ENCODE results near the gene ZFYVE28. TPM values are rescaled to one million over a fixed set of nuclear protein-coding genes. Genes with fewer than 3 reads are reported as not detected.

The ZFYVE28 gene
- total and polyA plus RNA-seq, 7 donors, result 1.7 to 7.7 (median 3.4) TPM

GRCh38 chr4:2399216-2399615 is 19.2 kb downstream of the ZFYVE28 start:
- Histone ChIP-seq H3K27ac (no peak overlapping the region), H3K36me3 (ENCODE audit: insufficient read depth in 1 of 2, low read depth in 1 of 2) (no peaks in the 10 kb centered on the region), H3K4me3 (no peak overlapping the region), H3K9me3 (no peaks in the 10 kb centered on the region), H3K27me3 (ENCODE audit: insufficient read depth in 3 of 3, low read length in 2 of 3) (no peaks in the 10 kb centered on the region), H3K4me1 (peaks cover 38% of the 10 kb centered on the region)
- no peak for TF ChIP-seq CTCF (IDR thresholded peaks at IDR 0.05)
- no peak for ATAC-seq
- intact Hi-C loops (cut with DNase I), result no loop called here
- no peak for DNase-seq
- 86 to 92% (median 90%) methylated on average over 10 of the region's 10 CpGs for WGBS, 3 donors

- Histone ChIP-seq H3K9me3 (no peaks in the 10 kb centered on the region), H3K4me1 (peaks cover 34% of the 10 kb centered on the region), H3K4me3 (no peak overlapping the region), H3K27me3 (ENCODE audit: insufficient read depth in 3 of 3, low read length in 2 of 3) (no peaks in the 10 kb centered on the region), H3K36me3 (ENCODE audit: insufficient read depth in 1 of 2, low read depth in 1 of 2) (no peaks in the 10 kb centered on the region), H3K27ac (no peak overlapping the region)
- no peak for ATAC-seq
- peak in 1 of 2 donors; percentile 16 for DNase-seq
- 72 to 77% (median 74%) methylated on average over 20 of the region's 20 CpGs for WGBS, 3 donors
- TF ChIP-seq CTCF (IDR thresholded peaks at IDR 0.05), result no peak
- intact Hi-C loops (cut with DNase I), result no loop called here
Measured at GRCh38 chr4:2397596-2398379, 20.7 kb downstream of the ZFYVE28 start.

GRCh38 chr4:2396781-2397368 is 21.6 kb downstream of the ZFYVE28 start:
- ATAC-seq (no peak), DNase-seq (peak in 1 of 2 donors; percentile 18)
- no peaks in the 10 kb centered on the region for H3K36me3 ChIP-seq (ENCODE audit: insufficient read depth in 1 of 2, low read depth in 1 of 2)
- no peaks in the 10 kb centered on the region for H3K27me3 ChIP-seq (ENCODE audit: insufficient read depth in 3 of 3, low read length in 2 of 3)
- WGBS, 3 donors, result 83% methylated on average over 21 of the region's 21 CpGs
- H3K9me3 ChIP-seq, result no peaks in the 10 kb centered on the region
- intact Hi-C loops (cut with DNase I), result no loop called here
- peaks cover 27% of the 10 kb centered on the region for H3K4me1 ChIP-seq
- H3K4me3 ChIP-seq, result no peak overlapping the region
- no peak for TF ChIP-seq CTCF (IDR thresholded peaks at IDR 0.05)
- H3K27ac ChIP-seq, result no peak overlapping the region

- WGBS, 3 donors, result 90 to 94% (median 92%) methylated on average over 9 of the region's 9 CpGs
- H3K9me3 ChIP-seq, result no peaks in the 10 kb centered on the region
- H3K36me3 ChIP-seq (ENCODE audit: insufficient read depth in 1 of 2, low read depth in 1 of 2), result no peaks in the 10 kb centered on the region
- H3K27ac ChIP-seq, result no peak overlapping the region
- peaks cover 19% of the 10 kb centered on the region for H3K4me1 ChIP-seq
- intact Hi-C loops (cut with DNase I), result no loop called here
- H3K4me3 ChIP-seq, result no peak overlapping the region
- ATAC-seq (peak in 1 of 4 donors; percentile 7), DNase-seq (peak in 1 of 2 donors; percentile 28)
- no peaks in the 10 kb centered on the region for H3K27me3 ChIP-seq (ENCODE audit: insufficient read depth in 3 of 3, low read length in 2 of 3)
- no peak for TF ChIP-seq CTCF (IDR thresholded peaks at IDR 0.05)
Measured at GRCh38 chr4:2395584-2395983, 22.9 kb downstream of the ZFYVE28 start.

Data from psoas muscle (tissue), 8 donors.